GM18511 (cell line): Measurements from ENCODE around the gene RABGAP1L.
"Not testable (repeated sequence)": the region's sequence is repeated elsewhere in the genome, so short reads cannot be mapped to it uniquely, and the experiment has no call there.

Experiments used
- ATAC-seq: cut with Tn5 transposase; IDR thresholded peaks from one replicate; pipeline ENCODE4 v1.9.1; 2021; ENCODE audit warnings: mild to moderate bottlenecking, moderate library complexity; ENCODE audit not compliant: unreplicated experiment

The RABGAP1L gene

GRCh38 chr1:174358344-174358743, 199.0 kb downstream of the RABGAP1L start:
- no peak for ATAC-seq

- no peak for ATAC-seq
These were observed 199.6 kb downstream of the RABGAP1L start for GRCh38 chr1:174358786-174359453.

DNA sequence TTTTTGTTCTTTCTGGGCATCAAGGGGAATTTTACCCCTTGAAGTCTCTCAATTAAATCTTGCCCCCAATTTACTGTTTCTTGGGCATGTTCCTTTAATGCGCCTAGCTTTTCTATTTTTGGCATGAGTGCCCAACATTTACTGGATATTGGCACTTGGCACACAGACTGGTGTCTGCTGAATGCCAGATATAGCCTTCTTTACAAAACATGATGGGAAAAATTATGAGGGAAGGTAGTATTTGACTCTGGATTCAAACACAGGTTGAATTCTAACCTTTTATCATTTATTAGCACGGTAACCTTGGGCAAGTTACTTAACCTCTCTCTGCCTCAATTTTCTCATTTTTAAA, 200.1 kb downstream of the RABGAP1L start:
- ATAC-seq, result no peak

- ATAC-seq, result no peak
These were observed 205.8 kb downstream of the RABGAP1L start for GRCh38 chr1:174364996-174365736.

DNA sequence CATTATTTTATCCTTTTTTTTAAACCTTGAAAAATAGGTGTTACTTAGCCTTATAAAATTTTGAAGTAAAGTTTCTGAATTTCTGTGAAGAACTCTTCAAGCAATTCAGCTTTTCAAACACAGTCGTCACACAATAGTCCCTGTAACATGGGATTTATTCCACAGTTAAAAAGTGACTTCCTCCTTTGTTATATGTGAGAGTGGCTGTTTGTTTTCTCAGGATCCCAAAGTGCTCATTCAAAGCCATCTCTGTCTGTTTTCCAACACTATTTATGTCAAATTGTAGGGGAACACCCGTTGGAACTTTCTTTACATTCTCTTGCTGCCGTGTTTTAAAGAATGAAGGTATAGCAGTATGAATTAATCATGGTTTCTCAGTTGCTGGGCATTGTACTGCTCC, 207.6 kb downstream of the RABGAP1L start:
- no peak for ATAC-seq

DNA sequence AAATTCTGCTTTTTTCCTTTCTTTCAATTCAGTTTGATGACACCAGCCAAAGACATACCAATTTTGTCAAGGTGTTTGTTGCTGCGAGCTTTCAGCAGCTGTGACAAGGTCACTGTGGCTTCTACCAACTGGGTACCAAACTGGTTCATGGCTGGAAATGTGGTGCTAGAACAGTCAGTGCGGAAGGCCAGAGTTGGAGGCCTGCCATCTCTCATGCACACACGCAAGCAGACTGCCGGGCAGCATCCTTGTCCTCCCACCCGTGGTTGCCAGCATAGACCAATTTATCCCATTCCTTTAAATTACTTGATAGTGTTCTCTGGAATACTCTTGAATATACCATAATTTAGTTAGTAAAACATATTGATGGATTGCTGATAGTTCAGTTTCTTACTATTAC, 208.6 kb downstream of the RABGAP1L start:
- ATAC-seq, result no peak

DNA sequence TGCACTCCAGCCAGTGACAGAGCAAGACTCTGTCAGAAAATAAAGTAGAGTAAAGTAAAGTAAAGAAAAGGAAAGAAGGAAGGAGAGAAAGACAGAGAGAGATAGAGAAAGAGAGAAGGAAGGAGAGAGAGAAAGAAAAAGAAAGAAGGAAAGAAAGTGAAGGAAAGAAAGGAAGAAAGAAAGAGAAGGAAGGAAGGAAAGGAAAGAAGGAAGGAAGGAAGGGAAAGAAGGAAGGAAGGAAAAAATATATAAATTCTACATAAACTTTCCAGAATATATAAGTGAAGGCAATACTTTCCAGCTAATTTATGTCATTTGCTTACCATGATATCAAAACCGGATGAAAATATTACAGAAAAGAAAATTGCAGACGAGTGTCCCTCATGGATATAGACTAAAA, 216.7 kb downstream of the RABGAP1L start:
- no peak for ATAC-seq

- ATAC-seq, result no peak
These were observed 232.4 kb downstream of the RABGAP1L start for GRCh38 chr1:174391716-174392115.

GRCh38 chr1:174393885-174394284, 234.6 kb downstream of the RABGAP1L start:
- no peak for ATAC-seq

GRCh38 chr1:174397261-174397660, 237.9 kb downstream of the RABGAP1L start:
- ATAC-seq, result no peak

- no peak for ATAC-seq
These were observed 238.9 kb downstream of the RABGAP1L start for GRCh38 chr1:174398246-174398645.

GRCh38 chr1:174399211-174399610, 239.9 kb downstream of the RABGAP1L start:
- ATAC-seq, result no peak

DNA sequence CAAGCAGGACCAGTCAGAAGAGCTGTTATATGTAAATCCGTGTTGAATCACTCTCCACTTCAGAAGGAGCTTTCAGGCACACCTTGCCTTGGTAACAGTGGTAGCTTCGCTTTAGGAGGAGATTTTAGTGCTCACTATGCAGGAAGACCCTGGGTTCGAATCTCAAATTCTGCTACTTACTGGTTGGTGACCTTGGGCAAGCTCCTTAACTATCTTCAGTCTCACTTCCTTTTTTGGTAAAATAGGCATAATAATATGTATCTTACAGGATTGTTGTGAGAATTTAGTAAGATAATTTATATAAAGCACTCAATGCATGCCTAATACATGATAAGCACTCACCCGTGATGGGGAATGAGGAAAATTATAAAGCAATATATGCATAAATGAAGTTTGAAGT, 241.8 kb downstream of the RABGAP1L start:
- ATAC-seq, result no peak

DNA sequence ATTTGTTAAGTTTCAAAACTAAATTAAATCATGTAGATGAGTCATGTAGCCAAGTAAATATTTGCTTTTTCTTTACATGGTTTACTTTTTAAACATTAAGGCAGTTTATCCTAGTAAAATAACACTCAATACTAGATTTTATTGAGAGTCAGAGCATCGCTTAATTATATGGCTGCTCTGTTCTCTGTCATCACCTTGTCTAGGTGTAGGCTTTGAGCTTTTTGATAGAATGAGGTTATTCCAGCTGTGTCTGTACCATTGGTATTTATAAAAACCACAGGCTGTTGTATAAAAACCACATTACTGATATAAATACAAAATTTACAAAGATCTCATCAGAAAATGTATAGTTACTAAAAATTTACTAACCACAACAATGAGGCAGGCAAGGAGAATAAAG, 245.9 kb downstream of the RABGAP1L start:
- ATAC-seq, result no peak

- no peak for ATAC-seq
These were observed 247.1 kb downstream of the RABGAP1L start for GRCh38 chr1:174406421-174406820.

- no peak for ATAC-seq
These were observed 248.3 kb downstream of the RABGAP1L start for GRCh38 chr1:174407665-174408064.

- ATAC-seq, result no peak
These were observed 248.8 kb downstream of the RABGAP1L start for GRCh38 chr1:174408146-174408545.

DNA sequence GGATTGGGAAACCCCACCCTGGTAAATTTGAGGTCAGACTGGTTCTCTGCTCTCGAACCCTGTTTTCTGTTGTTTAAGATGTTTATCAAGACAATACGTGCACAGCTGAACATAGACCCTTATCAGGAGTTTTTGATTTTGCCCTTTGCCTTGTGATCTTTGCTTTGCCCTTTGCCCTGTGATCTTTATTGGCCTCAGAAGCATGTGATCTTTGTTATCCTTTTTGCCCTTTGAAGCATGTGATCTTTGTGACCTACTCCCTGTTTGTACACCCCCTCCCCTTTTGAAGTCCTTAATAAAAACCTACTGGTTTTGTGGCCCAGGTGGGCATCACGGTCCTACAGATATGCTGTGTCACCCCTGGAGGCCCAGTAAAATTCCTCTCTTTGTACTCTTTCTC, 250.5 kb downstream of the RABGAP1L start:
- not testable (repeated sequence) for ATAC-seq

- ATAC-seq, result no peak
These were observed 254.3 kb downstream of the RABGAP1L start for GRCh38 chr1:174413632-174414031.

- ATAC-seq, result no peak
These were observed 254.9 kb downstream of the RABGAP1L start for GRCh38 chr1:174414203-174414602.

DNA sequence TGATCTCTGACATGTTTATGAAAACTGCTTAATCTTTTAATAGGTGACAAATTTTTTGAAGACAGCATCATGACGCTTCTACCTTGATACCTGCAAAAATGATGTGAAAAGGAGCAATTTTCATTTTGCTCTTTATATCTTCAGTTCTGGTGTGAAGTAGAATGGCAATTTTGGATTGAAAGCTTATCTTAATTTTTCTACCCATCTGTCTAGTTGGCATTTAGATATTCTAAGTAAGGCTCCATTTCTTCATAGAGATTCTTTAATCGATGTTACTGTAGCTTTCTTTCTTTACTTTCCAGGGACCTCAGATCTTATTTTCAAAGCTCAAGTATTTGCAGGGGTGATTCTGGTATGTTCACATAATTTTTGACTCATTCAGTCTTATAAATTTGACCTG, 256.2 kb downstream of the RABGAP1L start:
- no peak for ATAC-seq

DNA sequence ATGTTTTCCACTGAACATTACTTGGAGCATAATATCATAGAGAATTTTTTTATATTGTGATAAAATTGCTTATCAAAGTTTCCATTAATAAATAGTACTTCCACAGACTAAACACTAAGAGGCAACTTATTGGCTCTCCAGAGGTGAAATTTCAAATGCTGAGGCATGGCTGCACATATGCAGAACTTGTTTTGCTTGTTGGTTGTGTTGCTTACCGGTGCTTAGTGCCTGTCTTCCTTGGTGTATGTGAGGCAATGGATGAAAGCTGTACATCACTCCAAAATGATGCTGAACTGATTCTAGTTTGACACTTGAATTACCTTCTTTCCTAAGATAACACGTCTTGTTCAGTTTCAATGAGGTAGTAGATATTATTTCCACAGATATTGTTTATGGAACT, 258.6 kb downstream of the RABGAP1L start:
- ATAC-seq, result no peak

- no peak for ATAC-seq
These were observed 265.8 kb downstream of the RABGAP1L start for GRCh38 chr1:174425121-174425520.
